Mammary microvascular endothelial cell (primary cell): ENCODE data around the gene IL6ST. TPM values are rescaled to one million over a fixed set of nuclear protein-coding genes. Genes with fewer than 3 reads are reported as not detected.

Source experiments
- total RNA-seq: library from RNA; depleted of rRNA; stranded (reverse); fragments of >200 nt; gene quantifications from 2 replicates; pipeline ENCODE4 v1.2.3, GENCODE V29; 2015

Gene IL6ST
- total RNA-seq, result 265 and 296 TPM in 2 replicates

DNA sequence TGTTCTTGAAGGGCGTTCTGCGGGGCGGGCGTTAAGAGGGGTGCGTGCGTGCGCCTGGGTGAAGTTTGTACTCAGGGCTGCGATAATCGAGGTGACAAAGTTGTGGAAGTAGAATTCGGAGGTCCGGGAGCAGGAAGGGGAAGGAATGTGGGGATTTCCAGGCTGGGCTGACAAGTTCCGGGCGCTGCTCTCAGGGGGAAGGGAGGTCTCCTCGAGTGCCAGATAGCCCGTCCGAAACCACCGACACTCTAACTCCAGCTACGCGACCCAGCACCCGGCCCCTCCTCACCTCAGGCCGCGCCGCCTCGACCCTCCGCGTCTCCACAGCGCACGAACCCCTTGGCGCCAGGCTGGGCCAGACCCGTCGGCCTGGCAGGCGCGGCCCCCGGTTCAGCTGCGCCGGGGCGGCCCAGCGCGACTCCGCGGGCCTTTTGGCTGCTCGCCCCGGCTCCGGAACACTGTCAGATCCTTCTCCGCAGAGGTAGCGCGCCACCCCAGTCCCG lies at the start of gene IL6ST:
Gene IL6ST (minus strand): TSS at position 469 of the 503 bp plus-strand sequence. CDS start 18,685 bp downstream, outside the sequence.

Other genes with a start within 250 kb of the IL6ST start
- gene IL31RA, start 143.6 kb downstream of the IL6ST start, total RNA-seq, result 0.53 and 1.4 TPM in 2 replicates
- gene ANKRD55, start 238.4 kb upstream of the IL6ST start, total RNA-seq, result 1.1 and 2.3 TPM in 2 replicates